Gastroesophageal sphincter (tissue), 4 donors: ENCODE results near the gene CHGA. TPM values are rescaled to one million over a fixed set of nuclear protein-coding genes. Genes with fewer than 3 reads are reported as not detected.

Source experiments
- ATAC-seq: fragments of 150-250 bp; one replicate; pipeline ENCODE4 v1.9.1; 2016; ENCODE audit warnings: mild to moderate bottlenecking, moderate library complexity
- H3K27ac ChIP-seq, 4 donors: fragments of 200-600 bp; sonication (generic) in 3 of 4; 1 replicate in 3 of 4; 2 replicates in 1 of 4; pipeline ENCODE4 v1.5.1; 2016 to 2019
- H3K27me3 ChIP-seq: fragments of 200-600 bp; sonication (generic); one replicate; pipeline ENCODE4 v1.5.1; 2019
- H3K36me3 ChIP-seq, 2 donors: fragments of 200-600 bp; sonication (generic); one replicate each; pipeline ENCODE4 v1.5.1; 2019; ENCODE audit warnings: control low read depth in 1 of 2
- H3K4me1 ChIP-seq, 3 donors: fragments of 200-600 bp; sonication (generic); 1 replicate in 2 of 3; 2 replicates in 1 of 3; pipeline ENCODE4 v1.5.1; 2016 to 2019; ENCODE audit warnings: control low read depth in 2 of 3
- H3K4me3 ChIP-seq, 2 donors: fragments of 200-600 bp; sonication (generic); one replicate each; pipeline ENCODE4 v1.5.1; 2019; ENCODE audit warnings: mild to moderate bottlenecking in 1 of 2, moderate library complexity in 1 of 2
- H3K9me3 ChIP-seq, 3 donors: fragments of 200-600 bp; sonication (generic); one replicate each; pipeline ENCODE4 v1.5.1; 2017 to 2019; ENCODE audit warnings: control low read depth in 2 of 3
- CTCF ChIP-seq, 4 experiments: fragments of 200-600 bp in 2 of 4; fragments of 450-650 bp in 2 of 4; sonication (generic) in 1 of 4; IDR thresholded peaks; one replicate each; pipeline ENCODE4 v1.5.1; 2017 to 2019; ENCODE audit warnings: antibody characterized with exemption in 4 of 4, mild to moderate bottlenecking in 2 of 4, moderate library complexity in 2 of 4
- EP300 ChIP-seq: sonication (generic); formaldehyde crosslinking; IDR thresholded peaks from one replicate; pipeline ENCODE4 v1.6.1; 2017; ENCODE audit warnings: antibody characterized with exemption, mild to moderate bottlenecking
- POLR2A ChIP-seq, 2 donors: fragments of 450-650 bp; IDR thresholded peaks; one replicate each; pipeline ENCODE4 v1.6.1; 2017; ENCODE audit warnings: antibody characterized with exemption in 2 of 2, mild to moderate bottlenecking in 2 of 2, moderate library complexity in 1 of 2
- POLR2AphosphoS5 ChIP-seq: sonication (generic); formaldehyde crosslinking; IDR thresholded peaks from one replicate; pipeline ENCODE4 v1.6.1; 2017; ENCODE audit warnings: antibody characterized with exemption
- WGBS, 2 donors: methylation state at CpG; one replicate each; pipeline ENCODE4 v1.1.5; 2018; ENCODE audit warnings: low coverage in 1 of 2; 5-methylcytosine and 5-hydroxymethylcytosine counted together
- total RNA-seq, 4 donors: library from RNA; depleted of rRNA; stranded (reverse); fragments of >200 nt; gene quantifications; one replicate each; pipeline ENCODE4 v1.1.0, GENCODE V29; 2016

CHGA gene
- total RNA-seq, 4 donors from 2014 or later, result 1.8 TPM; not detected in 1

- no peaks in the 10 kb centered on the region for H3K27me3 ChIP-seq
- no peak overlapping the region for H3K4me3 ChIP-seq
- no peak overlapping the region for H3K27ac ChIP-seq
- H3K4me1 ChIP-seq, result peaks cover 0 to 43% (median 16%) of the 10 kb centered on the region in 3 donors
- ATAC-seq, result no peak
- no peak for TF ChIP-seq POLR2A (IDR thresholded peaks at IDR 0.05)
- TF ChIP-seq POLR2AphosphoS5, result no peak
- no peak for TF ChIP-seq CTCF (IDR thresholded peaks at IDR 0.05)
- TF ChIP-seq EP300, result no peak
- H3K9me3 ChIP-seq, result peaks cover 0 to 20% (median 0%) of the 10 kb centered on the region in 3 donors
- peaks cover 0 to 31% of the 10 kb centered on the region in 2 donors for H3K36me3 ChIP-seq
- WGBS, 2 donors, result 80 to 100% methylated on average over 1 of the region's 2 CpGs
These were observed 53.3 kb downstream of the CHGA start for GRCh38 chr14:92976268-92976667.

- H3K9me3 ChIP-seq, result peaks cover 0 to 20% (median 0%) of the 10 kb centered on the region in 3 donors
- no peak overlapping the region for H3K4me3 ChIP-seq
- no peaks in the 10 kb centered on the region for H3K27me3 ChIP-seq
- no peak overlapping the region for H3K27ac ChIP-seq
- H3K36me3 ChIP-seq, result peaks cover 0 to 47% of the 10 kb centered on the region in 2 donors
- peaks cover 0 to 27% (median 7%) of the 10 kb centered on the region in 3 donors for H3K4me1 ChIP-seq
- no peak for ATAC-seq
- no peak for TF ChIP-seq POLR2A (IDR thresholded peaks at IDR 0.05)
- TF ChIP-seq EP300, result no peak
- TF ChIP-seq POLR2AphosphoS5, result no peak
- WGBS, 2 donors, result 79 to 100% methylated on average over 1 to 2 of the region's 4 CpGs
These were observed 55.5 kb downstream of the CHGA start for GRCh38 chr14:92978229-92979021.

- no peak for ATAC-seq
These were observed 57.9 kb downstream of the CHGA start for GRCh38 chr14:92980866-92981265.

GRCh38 chr14:92981726-92982125 is 58.8 kb downstream of the CHGA start:
- Histone ChIP-seq H3K36me3 (peaks cover 0 to 38% of the 10 kb centered on the region in 2 donors), H3K9me3 (peaks cover 0 to 9% (median 0%) of the 10 kb centered on the region in 3 donors), H3K4me1 (peaks cover 0 to 38% (median 14%) of the 10 kb centered on the region in 3 donors), H3K27me3 (no peaks in the 10 kb centered on the region), H3K27ac (no peak overlapping the region), H3K4me3 (no peak overlapping the region)
- WGBS, 2 donors, result 93 to 100% methylated on average over 2 to 3 of the region's 8 CpGs
- no peak for ATAC-seq
- TF ChIP-seq CTCF (IDR thresholded peaks at IDR 0.05), result no peak
- TF ChIP-seq POLR2A (IDR thresholded peaks at IDR 0.05), result no peak
- TF ChIP-seq EP300, result no peak
- TF ChIP-seq POLR2AphosphoS5, result no peak

More at GRCh38 chr14:92980866-92981265, 57.9 kb downstream of the CHGA start:
- Histone ChIP-seq H3K36me3 (peaks cover 0 to 46% of the 10 kb centered on the region in 2 donors), H3K4me3 (no peak overlapping the region), H3K9me3 (peaks cover 0 to 18% (median 0%) of the 10 kb centered on the region in 3 donors), H3K27me3 (no peaks in the 10 kb centered on the region), H3K27ac (peak overlapping the region in 1 of 4 donors; percentile 27), H3K4me1 (peaks cover 0 to 30% (median 5%) of the 10 kb centered on the region in 3 donors)
- TF ChIP-seq EP300 (no peak), POLR2AphosphoS5 (no peak), CTCF (IDR thresholded peaks at IDR 0.05) (no peak), POLR2A (IDR thresholded peaks at IDR 0.05) (no peak)
- WGBS, 2 donors, result 98% methylated on average over 4 of the region's 4 CpGs; no CpG with 5 or more reads in 1 of the 2 donors

- Histone ChIP-seq H3K36me3 (peaks cover 0 to 29% of the 10 kb centered on the region in 2 donors), H3K9me3 (peaks cover 0 to 9% (median 0%) of the 10 kb centered on the region in 3 donors), H3K27ac (no peak overlapping the region), H3K4me1 (peaks cover 0 to 51% (median 25%) of the 10 kb centered on the region in 3 donors), H3K4me3 (no peak overlapping the region), H3K27me3 (no peaks in the 10 kb centered on the region)
- TF ChIP-seq EP300 (no peak), POLR2A (IDR thresholded peaks at IDR 0.05) (no peak), POLR2AphosphoS5 (no peak), CTCF (IDR thresholded peaks at IDR 0.05) (no peak)
- 77 to 86% methylated on average over 5 of the region's 8 CpGs for WGBS, 2 donors
- ATAC-seq, result no peak
These were observed 60.0 kb downstream of the CHGA start for GRCh38 chr14:92982956-92983355.
